ENCODE results near the gene UFC1. TPM values are rescaled to one million over a fixed set of nuclear protein-coding genes. Genes with fewer than 3 reads are reported as not detected.

The UFC1 gene
- total RNA-seq, 1 donor from 2014 or later: 91.0 TPM

GRCh38 chr1:161128591-161129420, 25.0 kb upstream of the UFC1 start:
- DNase-seq (ENCODE audit: low read depth) (no peak), FAIRE-seq (no peak)
- Histone ChIP-seq H3K79me2 (ENCODE audit: insufficient read depth, low read length) (peaks cover 87% of the 10 kb centered on the region), H3K27me3 (ENCODE audit: insufficient read depth, low read length) (no peaks in the 10 kb centered on the region), H3K4me2 (ENCODE audit: low read length) (no peak overlapping the region), H3K4me1 (ENCODE audit: insufficient read depth, low read length) (peaks cover 5% of the 10 kb centered on the region), H3K4me3 (ENCODE audit: insufficient read depth, low read depth, low read length) (no peak overlapping the region), H4K20me1 (ENCODE audit: insufficient read depth, low read length) (peaks cover 73% of the 10 kb centered on the region), H2AFZ (ENCODE audit: low read depth, low read length) (no peak overlapping the region), H3K27ac (ENCODE audit: low read depth, low read length) (no peak overlapping the region), H3K9me3 (ENCODE audit: insufficient read depth, low read depth, low read length) (no peaks in the 10 kb centered on the region), H3K36me3 (ENCODE audit: insufficient read depth, low read length) (peaks cover 30% of the 10 kb centered on the region), H3K9ac (ENCODE audit: low read length) (no peak overlapping the region)
- no peak for TF ChIP-seq CTCF (IDR thresholded peaks at IDR 0.05; ENCODE audit: insufficient read depth, low read depth, low read length)
- no peak for TF ChIP-seq EZH2 (IDR thresholded peaks at IDR 0.05; ENCODE audit: insufficient read depth, low read length)
- Mint-ChIP-seq H3K4me3 (ENCODE audit: unreplicated experiment) (no peak overlapping the region), H3K27ac (ENCODE audit: unreplicated experiment) (no peak overlapping the region), H3K36me3 (ENCODE audit: low read depth, unreplicated experiment) (peaks cover 28% of the 10 kb centered on the region), H3K4me1 (ENCODE audit: low read depth, unreplicated experiment) (peaks cover 28% of the 10 kb centered on the region), H3K27me3 (ENCODE audit: low read depth, unreplicated experiment) (no peaks in the 10 kb centered on the region), H3K9me3 (ENCODE audit: unreplicated experiment) (no peaks in the 10 kb centered on the region)

- FAIRE-seq (no peak), DNase-seq (ENCODE audit: low read depth) (no peak)
- Histone ChIP-seq H3K79me2 (ENCODE audit: insufficient read depth, low read length) (peaks cover 83% of the 10 kb centered on the region), H3K9me3 (ENCODE audit: insufficient read depth, low read depth, low read length) (no peaks in the 10 kb centered on the region), H4K20me1 (ENCODE audit: insufficient read depth, low read length) (peaks cover 59% of the 10 kb centered on the region), H3K9ac (ENCODE audit: low read length) (no peak overlapping the region), H3K27ac (ENCODE audit: low read depth, low read length) (no peak overlapping the region), H2AFZ (ENCODE audit: low read depth, low read length) (no peak overlapping the region), H3K4me2 (ENCODE audit: low read length) (peak overlapping the region; percentile 100), H3K27me3 (ENCODE audit: insufficient read depth, low read length) (no peaks in the 10 kb centered on the region), H3K4me3 (ENCODE audit: insufficient read depth, low read depth, low read length) (no peak overlapping the region), H3K36me3 (ENCODE audit: insufficient read depth, low read length) (peaks cover 30% of the 10 kb centered on the region), H3K4me1 (ENCODE audit: insufficient read depth, low read length) (peaks cover 5% of the 10 kb centered on the region)
- Mint-ChIP-seq H3K36me3 (ENCODE audit: low read depth, unreplicated experiment) (peaks cover 25% of the 10 kb centered on the region), H3K27ac (ENCODE audit: unreplicated experiment) (peak overlapping the region; percentile 22), H3K9me3 (ENCODE audit: unreplicated experiment) (no peaks in the 10 kb centered on the region), H3K4me1 (ENCODE audit: low read depth, unreplicated experiment) (peaks cover 28% of the 10 kb centered on the region), H3K4me3 (ENCODE audit: unreplicated experiment) (no peak overlapping the region), H3K27me3 (ENCODE audit: low read depth, unreplicated experiment) (no peaks in the 10 kb centered on the region)
- no peak for TF ChIP-seq CTCF (IDR thresholded peaks at IDR 0.05; ENCODE audit: insufficient read depth, low read depth, low read length)
- no peak for TF ChIP-seq EZH2 (IDR thresholded peaks at IDR 0.05; ENCODE audit: insufficient read depth, low read length)
Observed at GRCh38 chr1:161130266-161130665, 23.5 kb upstream of the UFC1 start.
